Measurements from ENCODE around the gene GPRIN2. TPM values are rescaled to one million over a fixed set of nuclear protein-coding genes. Genes with fewer than 3 reads are reported as not detected.

The GPRIN2 gene
- total RNA-seq, 1 donor from 2014 or later = 56.2 TPM

DNA sequence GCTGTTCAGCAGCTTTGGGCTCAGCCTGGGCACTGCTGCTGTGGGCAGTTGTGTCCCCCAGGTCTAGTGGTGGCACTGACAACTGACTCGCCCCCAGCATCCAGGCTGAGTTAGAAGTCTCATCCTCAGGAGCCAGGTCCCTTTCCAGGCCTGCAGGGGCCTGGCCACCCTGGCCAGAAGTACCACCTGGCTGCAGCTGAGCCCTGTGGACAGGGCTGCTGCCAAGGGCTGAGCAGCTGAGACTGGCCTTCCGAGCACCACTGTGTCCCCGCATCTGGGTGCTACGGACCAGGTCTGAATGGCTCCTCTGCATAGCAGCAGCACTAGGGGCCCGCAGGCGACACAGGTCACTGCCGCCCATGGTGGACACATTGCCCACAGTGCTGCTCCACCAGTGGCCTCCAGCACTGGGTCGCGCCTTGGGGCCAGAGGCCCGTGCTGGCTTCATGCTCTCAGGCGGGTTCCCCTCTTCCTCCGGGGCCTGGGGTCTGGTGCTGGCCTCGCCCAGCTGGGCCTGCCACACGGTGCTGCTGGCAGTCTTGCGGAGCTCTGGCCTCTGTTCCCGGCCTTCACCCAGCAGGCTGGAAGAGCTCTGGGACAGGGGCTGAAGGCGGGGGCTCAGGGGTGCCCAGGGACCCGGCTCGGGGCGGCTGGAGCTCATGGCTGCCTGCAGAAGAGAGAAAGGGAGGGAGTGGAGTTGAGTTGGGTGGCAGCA, 6.2 kb downstream of the GPRIN2 start:
- peaks cover 13% of the 10 kb centered on the region for H3K27me3 ChIP-seq
- no peak overlapping the region for H3K4me3 ChIP-seq
- ATAC-seq (no peak), DNase-seq (peak; percentile 70)
- no peak overlapping the region for H3K27ac ChIP-seq
- intact Hi-C loops (cut with DNase I) = no loop called here
- H3K4me1 ChIP-seq = no peaks in the 10 kb centered on the region
- H3K9me3 ChIP-seq = no peaks in the 10 kb centered on the region
- TF ChIP-seq CTCF (IDR thresholded peaks at IDR 0.05) = no peak
- no peaks in the 10 kb centered on the region for H3K36me3 ChIP-seq

GRCh38 chr10:46549171-46550075, 7.0 kb downstream of the GPRIN2 start:
- no peaks in the 10 kb centered on the region for H3K36me3 ChIP-seq
- no peak overlapping the region for H3K4me3 ChIP-seq
- TF ChIP-seq CTCF (IDR thresholded peaks at IDR 0.05) = no peak
- H3K27me3 ChIP-seq = peaks cover 5% of the 10 kb centered on the region
- DNase-seq = peak; percentile 71
- intact Hi-C loops (cut with DNase I) = no loop called here
- H3K27ac ChIP-seq = no peak overlapping the region
- no peak for ATAC-seq
- H3K4me1 ChIP-seq = peaks cover 4% of the 10 kb centered on the region
- no peaks in the 10 kb centered on the region for H3K9me3 ChIP-seq

- Histone ChIP-seq H3K27me3 (peaks cover 3% of the 10 kb centered on the region), H3K4me3 (no peak overlapping the region), H3K9me3 (no peaks in the 10 kb centered on the region), H3K4me1 (peaks cover 4% of the 10 kb centered on the region), H3K36me3 (no peaks in the 10 kb centered on the region), H3K27ac (no peak overlapping the region)
- no peak for ATAC-seq
- intact Hi-C loops (cut with DNase I) = no loop called here
- DNase-seq = peak; percentile 68
- no peak for TF ChIP-seq CTCF (IDR thresholded peaks at IDR 0.05)
Measured at GRCh38 chr10:46548498-46549090, 7.9 kb downstream of the GPRIN2 start.

- Histone ChIP-seq H3K36me3 (no peaks in the 10 kb centered on the region), H3K27ac (peak overlapping the region; percentile 13), H3K27me3 (no peaks in the 10 kb centered on the region), H3K4me1 (peaks cover 4% of the 10 kb centered on the region), H3K9me3 (no peaks in the 10 kb centered on the region), H3K4me3 (no peak overlapping the region)
- intact Hi-C loops (cut with DNase I) = no loop called here
- TF ChIP-seq CTCF (IDR thresholded peaks at IDR 0.05) = no peak
- ATAC-seq (peak; percentile 0), DNase-seq (no peak)
Measured at GRCh38 chr10:46547541-46548497, 8.6 kb downstream of the GPRIN2 start.
